ENCODE measurements around the gene MED13L.

DNA sequence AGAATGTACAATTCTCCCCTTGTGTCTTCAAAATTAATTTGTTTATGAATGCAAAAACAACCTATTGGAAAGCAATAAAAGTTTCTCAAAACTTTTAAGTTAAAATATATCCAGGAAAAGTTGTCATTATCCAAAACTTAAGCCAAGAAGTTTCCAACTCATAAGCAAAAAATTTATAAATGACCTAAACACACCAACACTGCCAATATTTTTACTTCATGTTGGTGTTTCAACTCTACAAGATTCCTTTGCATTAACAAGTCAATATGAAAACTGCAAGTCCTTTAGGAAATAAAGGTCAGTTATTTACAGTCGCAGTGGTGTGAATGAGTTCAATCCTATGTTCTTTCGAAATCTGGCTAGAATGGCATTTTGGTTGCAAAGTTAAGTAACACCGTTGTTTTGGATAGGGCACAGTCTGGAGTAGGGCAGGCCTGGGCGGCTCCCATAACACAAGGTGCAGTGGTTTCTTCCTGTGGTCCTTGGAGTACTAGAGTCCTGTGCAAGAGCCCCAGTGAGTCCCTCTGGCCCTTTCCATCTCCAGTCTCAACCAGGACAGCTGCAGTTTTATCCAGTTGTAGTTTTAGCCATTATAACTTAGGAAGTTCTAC lies 151.4 kb downstream of the MED13L start:
- TF ChIP-seq EGR1 (IDR thresholded peaks at IDR 0.05; ENCODE audit: low read depth in 2 of 2) (no peak), RXRA (IDR thresholded peaks at IDR 0.05) (peak; percentile 9 to 30), TAF1 (conservative IDR thresholded peaks at IDR 0.05) (no peak), RAD21 (IDR thresholded peaks at IDR 0.05) (no peak), YY1 (IDR thresholded peaks at IDR 0.05) (no peak), HNF4A (conservative IDR thresholded peaks at IDR 0.05) (peak; percentile 23 to 29), FOXA1 (IDR thresholded peaks at IDR 0.05) (no peak), GABPA (IDR thresholded peaks at IDR 0.05 in 1 of 2, conservative IDR thresholded peaks at IDR 0.05 in 1 of 2) (no peak)
- TF ChIP-seq, protein P1, sequence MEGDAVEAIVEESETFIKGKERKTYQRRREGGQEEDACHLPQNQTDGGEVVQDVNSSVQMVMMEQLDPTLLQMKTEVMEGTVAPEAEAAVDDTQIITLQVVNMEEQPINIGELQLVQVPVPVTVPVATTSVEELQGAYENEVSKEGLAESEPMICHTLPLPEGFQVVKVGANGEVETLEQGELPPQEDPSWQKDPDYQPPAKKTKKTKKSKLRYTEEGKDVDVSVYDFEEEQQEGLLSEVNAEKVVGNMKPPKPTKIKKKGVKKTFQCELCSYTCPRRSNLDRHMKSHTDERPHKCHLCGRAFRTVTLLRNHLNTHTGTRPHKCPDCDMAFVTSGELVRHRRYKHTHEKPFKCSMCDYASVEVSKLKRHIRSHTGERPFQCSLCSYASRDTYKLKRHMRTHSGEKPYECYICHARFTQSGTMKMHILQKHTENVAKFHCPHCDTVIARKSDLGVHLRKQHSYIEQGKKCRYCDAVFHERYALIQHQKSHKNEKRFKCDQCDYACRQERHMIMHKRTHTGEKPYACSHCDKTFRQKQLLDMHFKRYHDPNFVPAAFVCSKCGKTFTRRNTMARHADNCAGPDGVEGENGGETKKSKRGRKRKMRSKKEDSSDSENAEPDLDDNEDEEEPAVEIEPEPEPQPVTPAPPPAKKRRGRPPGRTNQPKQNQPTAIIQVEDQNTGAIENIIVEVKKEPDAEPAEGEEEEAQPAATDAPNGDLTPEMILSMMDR (IDR thresholded peaks at IDR 0.05; ENCODE audit: low read depth, low read length, missing input control), result no peak
- TF ChIP-seq, protein P2, sequence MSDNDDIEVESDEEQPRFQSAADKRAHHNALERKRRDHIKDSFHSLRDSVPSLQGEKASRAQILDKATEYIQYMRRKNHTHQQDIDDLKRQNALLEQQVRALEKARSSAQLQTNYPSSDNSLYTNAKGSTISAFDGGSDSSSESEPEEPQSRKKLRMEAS (IDR thresholded peaks at IDR 0.05), result no peak
- TF ChIP-seq, protein P3, sequence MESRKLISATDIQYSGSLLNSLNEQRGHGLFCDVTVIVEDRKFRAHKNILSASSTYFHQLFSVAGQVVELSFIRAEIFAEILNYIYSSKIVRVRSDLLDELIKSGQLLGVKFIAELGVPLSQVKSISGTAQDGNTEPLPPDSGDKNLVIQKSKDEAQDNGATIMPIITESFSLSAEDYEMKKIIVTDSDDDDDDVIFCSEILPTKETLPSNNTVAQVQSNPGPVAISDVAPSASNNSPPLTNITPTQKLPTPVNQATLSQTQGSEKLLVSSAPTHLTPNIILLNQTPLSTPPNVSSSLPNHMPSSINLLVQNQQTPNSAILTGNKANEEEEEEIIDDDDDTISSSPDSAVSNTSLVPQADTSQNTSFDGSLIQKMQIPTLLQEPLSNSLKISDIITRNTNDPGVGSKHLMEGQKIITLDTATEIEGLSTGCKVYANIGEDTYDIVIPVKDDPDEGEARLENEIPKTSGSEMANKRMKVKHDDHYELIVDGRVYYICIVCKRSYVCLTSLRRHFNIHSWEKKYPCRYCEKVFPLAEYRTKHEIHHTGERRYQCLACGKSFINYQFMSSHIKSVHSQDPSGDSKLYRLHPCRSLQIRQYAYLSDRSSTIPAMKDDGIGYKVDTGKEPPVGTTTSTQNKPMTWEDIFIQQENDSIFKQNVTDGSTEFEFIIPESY (IDR thresholded peaks at IDR 0.05), result no peak
